ENCODE measurements around the gene WIPF3.
"Not testable (repeated sequence)": the region's sequence is repeated elsewhere in the genome, so short reads cannot be mapped to it uniquely, and the experiment has no call there.

Gene WIPF3

DNA sequence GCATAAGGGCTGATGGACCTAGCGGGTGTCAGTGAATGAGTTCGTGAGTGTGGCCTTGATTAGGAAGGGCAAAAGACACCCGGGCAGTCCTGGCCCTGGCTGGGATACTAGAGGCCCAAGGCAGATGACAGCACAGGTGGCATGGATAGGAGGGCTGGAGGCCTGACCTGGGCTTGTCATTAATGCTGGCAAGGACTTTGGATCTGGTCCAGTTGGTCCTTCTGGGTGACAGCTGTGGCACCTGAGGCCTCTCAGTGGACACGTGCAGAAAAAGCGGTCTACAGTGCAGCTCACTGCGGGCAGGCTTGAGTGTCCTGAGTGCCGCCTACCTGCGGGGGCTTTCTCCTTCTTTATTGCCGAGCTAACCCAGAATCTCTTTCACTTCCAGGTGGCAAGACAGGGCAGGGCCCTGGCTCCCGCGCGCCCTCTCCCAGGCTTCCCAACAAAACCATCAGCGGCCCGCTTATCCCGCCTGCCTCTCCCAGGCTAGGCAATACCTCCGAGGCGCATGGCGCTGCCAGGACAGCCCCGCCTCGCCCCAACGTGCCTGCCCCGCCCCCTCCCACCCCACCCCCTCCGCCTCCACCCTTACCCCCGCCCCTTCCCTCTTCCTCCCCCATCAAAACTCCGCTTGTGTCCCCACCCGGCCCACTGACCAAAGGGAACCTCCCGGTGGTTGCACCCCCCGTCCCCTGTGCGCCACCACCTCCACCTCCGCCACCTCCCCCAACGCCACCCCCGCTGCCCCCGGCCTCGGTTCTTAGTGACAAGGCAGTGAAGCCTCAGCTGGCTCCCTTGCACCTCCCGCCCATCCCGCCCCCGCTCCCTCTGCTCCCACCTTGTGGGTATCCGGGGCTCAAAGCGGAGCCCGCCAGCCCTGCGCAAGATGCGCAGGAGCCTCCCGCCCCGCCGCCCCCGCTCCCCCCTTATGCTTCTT lies 77.4 kb downstream of the WIPF3 start:
- no peak for DNase-seq

GRCh38 chr7:29884399-29885272 lies 78.3 kb downstream of the WIPF3 start:
- no peak for DNase-seq

DNA sequence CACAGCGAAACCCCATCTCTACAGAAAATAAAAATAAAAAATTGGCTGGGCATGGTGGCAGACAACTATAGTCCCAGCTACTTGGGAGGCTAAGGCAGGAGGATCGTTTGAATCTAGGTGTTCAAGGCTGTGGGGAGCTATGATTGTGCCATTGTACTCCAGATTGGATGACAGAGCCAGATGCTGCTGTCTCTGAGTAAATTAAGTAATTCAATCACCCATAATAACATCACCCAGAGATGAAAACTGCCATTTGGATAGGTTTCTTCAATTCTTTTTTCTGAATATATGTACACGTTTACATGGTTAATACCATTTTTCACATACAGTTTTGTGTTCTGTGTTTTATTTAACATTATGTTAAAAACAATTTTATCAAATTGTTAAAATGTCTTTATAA lies 79.3 kb downstream of the WIPF3 start:
- DNase-seq = no peak

DNA sequence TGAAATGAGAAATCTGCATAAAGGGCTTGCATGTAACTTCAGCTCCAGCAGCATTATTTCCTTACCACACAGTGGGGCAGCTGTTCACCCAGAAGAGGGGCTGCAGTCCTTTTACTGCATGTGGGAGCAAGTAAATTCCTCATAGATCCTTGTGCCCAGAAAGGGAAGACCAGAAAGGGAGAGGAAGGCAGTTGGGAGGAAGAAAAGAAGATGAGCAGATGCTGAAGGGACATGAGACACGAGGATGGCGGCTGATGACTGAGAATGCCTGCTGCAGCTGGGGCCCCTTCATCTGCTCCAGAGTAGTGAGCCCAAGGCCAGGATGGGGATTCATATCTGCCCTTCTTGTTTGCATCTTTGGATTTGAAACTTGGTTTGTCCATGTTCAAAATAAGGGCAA lies 80.5 kb downstream of the WIPF3 start:
- no peak for DNase-seq

DNA sequence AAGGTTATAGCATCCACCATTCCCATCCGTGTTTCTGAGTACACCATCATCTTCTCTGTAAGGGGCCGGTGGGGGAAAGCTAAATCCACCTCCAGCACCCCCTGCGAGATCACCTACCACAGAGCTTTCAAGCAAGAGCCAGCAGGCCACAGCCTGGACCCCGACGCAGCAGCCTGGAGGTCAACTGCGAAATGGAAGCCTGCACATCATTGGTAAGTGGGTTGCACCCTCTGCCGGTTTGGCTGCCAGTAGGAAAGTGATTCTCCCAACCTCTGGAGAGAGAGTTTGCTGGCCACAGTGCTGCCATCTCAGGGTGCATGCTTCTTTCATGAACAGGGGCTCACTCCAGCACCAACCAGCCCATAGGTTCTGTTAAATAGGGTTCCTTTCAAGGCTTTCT lies 81.7 kb downstream of the WIPF3 start:
- DNase-seq = no peak

DNA sequence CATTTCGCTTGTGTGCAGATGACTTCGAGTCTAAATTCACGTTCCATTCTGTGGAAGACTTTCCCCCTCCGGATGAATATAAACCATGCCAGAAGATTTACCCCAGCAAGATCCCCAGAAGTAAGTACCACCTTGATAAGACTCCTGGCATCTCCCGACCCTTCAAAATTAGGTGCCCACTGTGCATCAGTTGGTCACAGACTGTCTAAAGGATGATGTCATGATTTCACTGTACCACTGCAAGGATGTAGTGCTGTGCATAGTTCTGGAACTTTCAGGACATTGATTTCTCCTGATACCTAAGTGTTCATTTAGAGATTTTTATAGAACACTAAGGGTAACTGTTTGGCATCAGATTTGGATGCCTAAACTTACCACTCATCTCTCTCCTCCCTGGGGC lies 83.0 kb downstream of the WIPF3 start:
- no peak for DNase-seq

DNA sequence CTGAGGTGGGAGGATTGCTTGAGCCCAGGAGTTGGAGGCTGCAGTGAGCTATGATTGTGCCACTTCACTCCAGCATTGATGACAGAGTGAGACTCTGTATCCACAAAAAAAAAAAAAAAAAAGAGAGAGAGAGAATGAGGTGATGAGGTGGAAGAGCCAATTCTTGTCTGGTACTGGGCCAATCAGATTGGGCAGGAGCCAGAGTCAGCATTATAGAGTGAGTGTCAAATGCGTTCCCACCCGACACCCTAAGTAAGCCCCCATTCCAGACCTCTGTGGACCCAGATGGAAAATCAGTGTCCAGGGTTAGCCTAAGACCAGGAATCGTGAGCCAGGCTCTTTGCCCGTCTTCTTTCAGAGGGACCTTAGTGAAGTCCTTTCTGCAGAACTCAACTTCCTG lies 83.9 kb downstream of the WIPF3 start:
- DNase-seq = no peak

DNA sequence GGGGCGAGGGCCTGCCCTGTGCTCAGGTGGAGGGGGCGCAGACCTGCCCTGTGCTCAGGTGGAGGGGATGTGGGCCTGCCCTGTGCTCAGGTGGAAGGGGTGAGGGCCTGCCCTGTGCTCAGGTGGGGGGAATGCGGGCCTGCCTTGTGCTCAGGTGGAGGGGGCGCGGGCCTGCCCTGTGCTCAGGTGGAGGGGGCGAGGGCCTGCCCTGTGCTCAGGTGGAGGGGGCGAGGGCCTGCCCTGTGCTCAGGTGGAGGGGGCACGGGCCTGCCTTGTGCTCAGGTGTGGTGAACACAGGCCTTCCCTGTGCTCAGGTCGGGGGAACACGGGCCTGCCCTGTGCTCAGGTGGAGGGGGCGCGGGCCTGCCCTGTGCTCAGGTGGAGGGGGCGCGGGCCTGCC lies 84.5 kb downstream of the WIPF3 start:
- not testable (repeated sequence) for DNase-seq

DNA sequence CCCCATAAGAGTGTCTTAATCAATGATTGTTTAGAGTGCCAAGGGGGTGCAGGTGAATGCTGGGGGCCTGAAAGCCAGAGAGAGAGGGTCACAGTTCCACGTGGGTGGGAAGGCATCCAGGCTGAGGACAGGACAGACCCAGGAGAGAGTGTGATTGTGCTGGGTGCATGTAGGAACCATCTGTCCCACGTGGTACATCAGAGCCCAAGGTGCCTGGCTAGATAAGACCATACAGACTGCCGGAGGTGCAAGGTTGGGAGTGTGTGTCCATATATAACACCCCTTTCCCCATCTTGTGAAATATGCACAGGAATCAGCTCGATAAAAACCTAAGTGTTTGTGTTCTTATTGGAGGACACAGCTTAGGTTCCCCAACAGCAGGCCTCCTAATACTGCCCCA lies 85.5 kb downstream of the WIPF3 start:
- DNase-seq = no peak

DNA sequence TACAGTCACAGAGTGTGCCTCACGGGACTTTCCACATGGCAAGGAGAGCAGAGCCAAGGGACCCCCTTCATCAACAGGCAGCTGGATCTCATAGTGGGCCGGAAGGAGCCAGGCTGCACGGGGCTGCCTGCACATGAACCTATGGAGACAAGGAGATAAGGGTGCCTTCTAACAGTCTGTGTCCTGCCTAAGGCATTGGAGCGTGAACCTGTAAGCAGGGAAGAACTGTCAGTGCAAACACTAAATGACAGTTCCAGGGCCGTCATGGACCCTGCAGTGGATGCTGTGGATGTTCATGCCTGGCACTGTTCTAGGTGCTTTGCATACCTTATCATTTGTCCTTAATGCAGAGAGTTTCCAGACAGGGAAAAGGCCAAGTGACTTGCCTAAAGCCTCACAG lies 85.9 kb downstream of the WIPF3 start:
- no peak for DNase-seq

DNA sequence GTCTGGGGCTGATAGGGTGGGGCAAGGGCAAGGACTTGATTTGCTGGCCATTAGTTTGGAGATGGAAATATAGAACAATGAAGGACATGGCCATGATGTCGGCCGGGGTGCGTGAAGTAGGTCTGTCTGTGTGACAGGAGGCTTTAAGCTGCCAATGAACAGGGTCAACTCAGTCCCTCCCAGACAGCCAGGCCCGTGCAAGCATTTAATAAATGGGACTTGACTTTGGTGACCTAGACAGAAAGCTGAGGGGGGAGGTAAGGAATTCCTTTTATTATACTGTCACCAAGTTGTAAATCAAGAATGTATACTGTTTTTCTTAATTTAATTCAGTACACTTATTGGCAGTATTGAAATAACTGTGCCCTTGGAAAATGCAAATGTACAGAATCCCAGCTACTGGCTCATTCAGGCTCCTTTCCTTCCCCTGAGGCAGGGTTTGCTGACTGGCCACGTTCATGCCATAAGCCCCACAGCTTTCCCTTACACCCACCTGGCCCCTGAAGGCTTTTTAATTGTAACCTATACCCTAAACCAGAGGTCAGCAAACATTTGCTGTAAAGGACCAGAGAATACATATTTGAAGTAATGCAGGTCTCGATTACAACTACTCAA lies 87.2 kb downstream of the WIPF3 start:
- DNase-seq = no peak

DNA sequence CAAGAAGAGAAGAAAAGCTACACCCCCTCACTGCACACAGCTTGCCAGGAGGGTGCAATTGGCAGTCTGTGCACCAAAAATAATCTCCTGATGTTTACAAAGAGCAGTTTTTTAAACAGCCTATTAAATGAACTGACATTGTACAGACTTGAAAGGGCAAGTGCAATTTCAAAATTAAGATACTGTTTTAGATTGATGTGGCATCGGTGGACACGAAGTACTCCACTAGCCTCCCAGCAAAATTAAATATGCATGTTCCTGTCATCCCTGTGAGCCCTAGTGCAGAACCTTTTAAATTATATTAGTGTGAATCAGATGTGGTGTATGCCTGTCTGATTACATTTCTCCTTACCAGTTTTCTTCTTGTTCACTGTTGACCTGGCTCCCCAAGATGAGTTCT lies 87.9 kb downstream of the WIPF3 start:
- no peak for DNase-seq

GRCh38 chr7:29895559-29895958 lies 89.3 kb downstream of the WIPF3 start:
- DNase-seq = no peak

GRCh38 chr7:29896685-29897411 lies 90.5 kb downstream of the WIPF3 start:
- peak; percentile 62 for DNase-seq

DNA sequence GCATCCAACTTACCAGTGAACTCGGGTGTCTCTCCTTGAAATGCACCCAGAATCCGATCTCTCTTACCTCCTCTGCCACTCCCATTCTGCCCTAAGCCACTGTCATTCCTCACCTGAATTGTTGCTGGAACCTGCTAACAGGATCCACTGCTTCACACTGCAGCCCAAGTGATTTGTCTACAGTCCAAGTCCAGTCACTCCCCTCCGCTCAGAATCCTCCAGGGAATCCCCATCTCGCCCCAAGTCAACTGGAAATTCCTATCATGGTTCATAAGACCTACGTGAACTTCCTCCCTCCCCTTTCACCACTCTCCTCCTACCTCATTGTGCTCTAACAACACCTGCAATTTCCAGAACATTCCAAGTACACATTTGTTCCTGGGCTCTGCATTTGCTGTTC lies 92.0 kb downstream of the WIPF3 start:
- no peak for DNase-seq

GRCh38 chr7:29900745-29901144 lies 94.4 kb downstream of the WIPF3 start:
- DNase-seq = no peak

DNA sequence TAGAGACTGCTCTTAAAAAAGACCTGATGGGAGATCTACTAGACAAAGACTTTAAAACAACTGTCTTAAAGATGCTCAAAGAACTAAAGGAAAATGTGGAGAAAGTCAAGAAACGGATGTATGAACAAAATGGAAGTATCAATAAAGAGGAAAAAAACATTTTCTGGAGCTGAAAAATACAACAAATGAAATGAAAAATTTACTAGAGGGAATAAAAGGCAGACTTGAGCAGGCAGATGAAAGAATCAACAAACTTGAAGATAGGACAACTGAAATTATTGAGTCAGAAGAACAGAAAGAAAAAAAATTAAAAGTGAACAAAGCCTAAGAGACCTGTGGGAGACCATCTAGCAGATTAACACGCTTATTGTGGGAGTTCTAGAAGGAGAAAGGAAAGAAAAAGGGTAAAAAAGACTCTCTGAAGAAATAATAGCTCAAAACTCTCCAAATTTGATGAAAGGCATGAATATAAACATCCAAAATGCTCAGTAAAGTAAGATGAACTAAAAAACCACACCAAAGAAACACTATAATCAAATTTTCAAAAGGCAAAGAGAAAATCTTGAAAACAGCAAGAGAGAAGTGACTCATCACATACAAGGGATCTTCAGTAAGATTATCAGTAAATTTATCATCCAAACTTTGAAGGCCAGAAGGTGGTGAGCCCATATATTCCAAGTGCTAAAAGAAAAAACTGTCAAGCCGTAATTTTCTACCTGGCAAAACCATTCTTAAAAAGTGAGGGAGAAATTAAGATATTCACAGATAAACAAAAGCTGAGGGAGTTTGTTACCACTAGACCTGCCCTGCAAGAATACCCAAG lies 100.1 kb downstream of the WIPF3 start:
- no peak for DNase-seq

DNA sequence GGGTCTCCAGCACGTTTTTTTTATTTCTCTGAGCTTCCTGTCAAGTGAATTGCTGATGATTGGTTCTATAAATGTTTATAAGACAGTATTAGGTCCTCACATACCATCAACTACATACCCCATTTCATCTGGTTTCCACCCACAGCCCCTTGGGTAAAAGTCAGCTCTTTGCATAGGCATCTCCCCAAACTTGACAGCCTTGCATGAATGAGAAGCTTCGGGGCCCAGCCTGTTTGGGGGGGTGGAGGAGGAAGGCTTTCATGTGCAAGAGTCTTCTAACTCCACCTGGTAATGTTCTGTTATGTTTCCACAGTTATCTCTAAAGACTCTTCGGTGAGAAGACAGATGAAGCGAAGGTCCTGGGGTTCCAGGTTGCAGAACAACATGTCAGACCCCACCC lies 107.9 kb downstream of the WIPF3 start:
- no peak for DNase-seq

GRCh38 chr7:29915481-29916215 lies 109.3 kb downstream of the WIPF3 start:
- DNase-seq = peak; percentile 43

GRCh38 chr7:29917641-29918040 lies 111.3 kb downstream of the WIPF3 start:
- DNase-seq = no peak

GRCh38 chr7:29918850-29919249 lies 112.5 kb downstream of the WIPF3 start:
- DNase-seq = no peak

Measured in EL (cell line).